Common myeloid progenitor, CD34-positive (primary cell): ENCODE data around the gene QKI.
"Not testable (repeated sequence)": the region's sequence is repeated elsewhere in the genome, so short reads cannot be mapped to it uniquely, and the experiment has no call there.

Experiments used
- CTCF ChIA-PET: fragments of 350-600 bp; sonication (Branson Sonifier 250); formaldehyde crosslinking; loops from one replicate; lab custom pipeline; 2021; ENCODE audit warnings: antibody characterized with exemption; lab: Charles Lee
- POLR2A ChIA-PET: fragments of 350-600 bp; sonication (Branson Sonifier 250); formaldehyde crosslinking; loops from one replicate; lab custom pipeline; 2021; ENCODE audit warnings: antibody characterized with exemption; lab: Charles Lee
- DNase-seq, 3 donors: peaks; one replicate each; pipeline versions ENCODE4 v3.0.0 to v3.0.0-alpha.2; 2013
- H3K27ac ChIP-seq, 2 experiments: 1 replicate in 1 of 2; 2 replicates in 1 of 2; pipeline ENCODE4 v1.7.0; 2013; ENCODE audit warnings: inconsistent platforms in 2 of 2, low read length in 2 of 2, mild to moderate bottlenecking in 2 of 2, low read depth in 1 of 2, moderate library complexity in 1 of 2; ENCODE audit not compliant: severe bottlenecking in 2 of 2, insufficient read depth in 1 of 2, poor library complexity in 1 of 2
- H3K27me3 ChIP-seq, 5 experiments: replicated peaks in 2 of 5; 1 replicate in 3 of 5; 2 replicates in 2 of 5; pipeline versions ENCODE4 v1.6.1 to v1.7.0; 2013; ENCODE audit warnings: low read length in 4 of 5, mild to moderate bottlenecking in 2 of 5, moderate library complexity in 2 of 5, inconsistent platforms in 1 of 5; ENCODE audit not compliant: insufficient read depth in 5 of 5, control insufficient read depth in 4 of 5
- H3K36me3 ChIP-seq, 4 experiments: 1 replicate in 2 of 4; 2 replicates in 2 of 4; pipeline versions ENCODE4 v1.6.1 to v1.7.0; 2013; ENCODE audit warnings: low read length in 3 of 4, control low read depth in 1 of 4, mild to moderate bottlenecking in 1 of 4; ENCODE audit not compliant: control insufficient read depth in 4 of 4, insufficient read depth in 4 of 4
- H3K4me1 ChIP-seq, 4 experiments: 1 replicate in 3 of 4; 2 replicates in 1 of 4; pipeline versions ENCODE4 v1.6.1 to v1.7.1; 2013; ENCODE audit warnings: low read length in 3 of 4, mild to moderate bottlenecking in 3 of 4, control low read depth in 1 of 4, inconsistent platforms in 1 of 4, moderate library complexity in 1 of 4; ENCODE audit not compliant: control insufficient read depth in 4 of 4, insufficient read depth in 4 of 4; ENCODE audit errors: control extremely low read depth in 1 of 4
- H3K4me3 ChIP-seq, 7 experiments: 1 replicate in 4 of 7; 2 replicates in 3 of 7; pipeline versions ENCODE4 v1.5.1 to v1.7.0; 2013; ENCODE audit warnings: mild to moderate bottlenecking in 7 of 7, low read length in 6 of 7, moderate library complexity in 6 of 7, inconsistent platforms in 2 of 7, low read depth in 2 of 7, control low read depth in 1 of 7; ENCODE audit not compliant: insufficient read depth in 4 of 7, control insufficient read depth in 1 of 7; ENCODE audit errors: extremely low read depth in 1 of 7
- H3K9me3 ChIP-seq, 5 experiments: 1 replicate in 4 of 5; 2 replicates in 1 of 5; pipeline versions ENCODE4 v1.6.1 to v1.7.1; 2013; ENCODE audit warnings: low read length in 4 of 5, mild to moderate bottlenecking in 2 of 5, inconsistent platforms in 1 of 5, low read depth in 1 of 5, moderate library complexity in 1 of 5; ENCODE audit not compliant: control insufficient read depth in 4 of 5, insufficient read depth in 2 of 5; ENCODE audit errors: control extremely low read depth in 1 of 5
- WGBS: methylation state at CpG from one replicate; pipeline ENCODE4 v1.1.5; 2013; ENCODE audit not compliant: insufficient coverage; 5-methylcytosine and 5-hydroxymethylcytosine counted together

The QKI gene

GRCh38 chr6:163589387-163589786, 174.9 kb downstream of the QKI start:
- POLR2A ChIA-PET = no interaction called here
- WGBS = 57% methylated on average over 5 of the region's 5 CpGs
- no peaks in the 10 kb centered on the region for H3K36me3 ChIP-seq
- no peaks in the 10 kb centered on the region for H3K4me1 ChIP-seq
- DNase-seq = peak; percentile 15 to 51 (median 43)
- H3K9me3 ChIP-seq = peaks cover 5 to 26% (median 16%) of the 10 kb centered on the region in 5 experiments
- no peak overlapping the region for H3K27ac ChIP-seq
- H3K27me3 ChIP-seq = peaks cover 0 to 63% (median 6%) of the 10 kb centered on the region in 5 experiments
- H3K4me3 ChIP-seq = no peak overlapping the region
- CTCF ChIA-PET = no interaction called here

GRCh38 chr6:163590132-163590531, 175.6 kb downstream of the QKI start:
- H3K4me1 ChIP-seq, H3K27ac ChIP-seq, H3K4me3 ChIP-seq, DNase-seq, POLR2A ChIA-PET, H3K36me3 ChIP-seq: not testable (repeated sequence)
- peaks cover 5 to 29% (median 18%) of the 10 kb centered on the region in 5 experiments for H3K9me3 ChIP-seq
- H3K27me3 ChIP-seq = peaks cover 0 to 59% (median 6%) of the 10 kb centered on the region in 5 experiments
- CTCF ChIA-PET = interaction anchor here (1.3 kb wide), 1 partner anchor 10 kb away, joined by 4 read pairs; no protein-coding TSS in a partner anchor
- 96% methylated on average over 8 of the region's 9 CpGs for WGBS

- CTCF ChIA-PET = no interaction called here
- no peak for DNase-seq
- POLR2A ChIA-PET = no interaction called here
- no CpG with 5 or more reads among the region's 3 CpGs for WGBS
- H3K4me3 ChIP-seq = no peak overlapping the region
- peaks cover 0 to 38% (median 2%) of the 10 kb centered on the region in 5 experiments for H3K27me3 ChIP-seq
- no peaks in the 10 kb centered on the region for H3K36me3 ChIP-seq
- H3K27ac ChIP-seq = no peak overlapping the region
- H3K9me3 ChIP-seq = peaks cover 7 to 36% (median 21%) of the 10 kb centered on the region in 5 experiments
- no peaks in the 10 kb centered on the region for H3K4me1 ChIP-seq
Measured at GRCh38 chr6:163592872-163593271, 178.4 kb downstream of the QKI start.

GRCh38 chr6:163596174-163596573, 181.7 kb downstream of the QKI start:
- Histone ChIP-seq H3K27ac (no peak overlapping the region), H3K27me3 (peaks cover 0 to 28% (median 4%) of the 10 kb centered on the region in 5 experiments), H3K36me3 (no peaks in the 10 kb centered on the region), H3K4me1 (no peaks in the 10 kb centered on the region), H3K9me3 (peaks cover 7 to 27% (median 11%) of the 10 kb centered on the region in 5 experiments), H3K4me3 (no peak overlapping the region)
- no peak for DNase-seq
- ChIA-PET POLR2A (no interaction called here), CTCF (no interaction called here)
- WGBS = 100% methylated on average over 1 of the region's 2 CpGs

- Histone ChIP-seq H3K27ac (no peak overlapping the region), H3K27me3 (peaks cover 0 to 33% (median 7%) of the 10 kb centered on the region in 5 experiments), H3K4me3 (no peak overlapping the region), H3K36me3 (no peaks in the 10 kb centered on the region), H3K4me1 (no peaks in the 10 kb centered on the region), H3K9me3 (peaks cover 0 to 10% (median 3%) of the 10 kb centered on the region in 5 experiments)
- POLR2A ChIA-PET = interaction anchor here (0.6 kb wide), 1 partner anchor 203 kb away, joined by 3 read pairs; no protein-coding TSS in a partner anchor
- DNase-seq = no peak
- CTCF ChIA-PET = interaction anchor here (1.1 kb wide), 1 partner anchor 9 kb away, joined by 4 read pairs; no protein-coding TSS in a partner anchor
Measured at GRCh38 chr6:163599136-163599535, 184.6 kb downstream of the QKI start.

- no peak for DNase-seq
- Histone ChIP-seq H3K27ac (no peak overlapping the region), H3K4me3 (no peak overlapping the region), H3K4me1 (no peaks in the 10 kb centered on the region), H3K9me3 (peaks cover 0 to 9% (median 3%) of the 10 kb centered on the region in 5 experiments), H3K36me3 (no peaks in the 10 kb centered on the region), H3K27me3 (peaks cover 0 to 32% (median 7%) of the 10 kb centered on the region in 5 experiments)
- CTCF ChIA-PET = interaction anchor here (1.1 kb wide), 1 partner anchor 9 kb away, joined by 4 read pairs; no protein-coding TSS in a partner anchor
- POLR2A ChIA-PET = no interaction called here
- WGBS = 100% methylated on average over 1 of the region's 2 CpGs
Measured at GRCh38 chr6:163599684-163600083, 185.2 kb downstream of the QKI start.

- H3K9me3 ChIP-seq = peaks cover 1 to 10% (median 2%) of the 10 kb centered on the region in 5 experiments
- H3K4me3 ChIP-seq = no peak overlapping the region
- no peaks in the 10 kb centered on the region for H3K36me3 ChIP-seq
- H3K4me1 ChIP-seq = no peaks in the 10 kb centered on the region
- WGBS = 97% methylated on average over 5 of the region's 5 CpGs
- DNase-seq = no peak
- CTCF ChIA-PET = interaction anchor here (1.1 kb wide), 1 partner anchor 10 kb away, joined by 4 read pairs; no protein-coding TSS in a partner anchor
- H3K27me3 ChIP-seq = peaks cover 0 to 34% (median 7%) of the 10 kb centered on the region in 5 experiments
- H3K27ac ChIP-seq = no peak overlapping the region
- POLR2A ChIA-PET = no interaction called here
Measured at GRCh38 chr6:163600331-163600730, 185.8 kb downstream of the QKI start.
